H7 (cell line): ENCODE measurements around the gene MEPCE. TPM values are rescaled to one million over a fixed set of nuclear protein-coding genes. Genes with fewer than 3 reads are reported as not detected.
A peak's percentile ranks its signal among the peaks of the same experiment; 100 is the strongest.

Experiments
- DNase-seq: peaks from one replicate; pipeline ENCODE4 v3.0.0; 2012
- H3K27me3 ChIP-seq: 2 replicates; pipeline ENCODE4 v1.6.0; 2011; ENCODE audit warnings: mild to moderate bottlenecking, low read length; ENCODE audit not compliant: control insufficient read depth, insufficient read depth
- H3K36me3 ChIP-seq: replicated peaks from 2 replicates; pipeline ENCODE4 v1.5.1; 2011; ENCODE audit warnings: low read length; ENCODE audit not compliant: control insufficient read depth, insufficient read depth
- H3K4me3 ChIP-seq: 2 replicates; pipeline ENCODE4 v1.5.1; 2011; ENCODE audit warnings: low read depth, mild to moderate bottlenecking, control low read depth, low read length, moderate library complexity; ENCODE audit not compliant: insufficient read depth
- total RNA-seq: library from RNA; depleted of rRNA; stranded (reverse); fragments of >200 nt; shearing (Covaris generic); gene quantifications from 2 replicates; pipeline ENCODE4 v1.2.3, GENCODE V29; 2014

The MEPCE gene
- total RNA-seq, 1 experiment from 2014 or later = 47.1 TPM

DNA sequence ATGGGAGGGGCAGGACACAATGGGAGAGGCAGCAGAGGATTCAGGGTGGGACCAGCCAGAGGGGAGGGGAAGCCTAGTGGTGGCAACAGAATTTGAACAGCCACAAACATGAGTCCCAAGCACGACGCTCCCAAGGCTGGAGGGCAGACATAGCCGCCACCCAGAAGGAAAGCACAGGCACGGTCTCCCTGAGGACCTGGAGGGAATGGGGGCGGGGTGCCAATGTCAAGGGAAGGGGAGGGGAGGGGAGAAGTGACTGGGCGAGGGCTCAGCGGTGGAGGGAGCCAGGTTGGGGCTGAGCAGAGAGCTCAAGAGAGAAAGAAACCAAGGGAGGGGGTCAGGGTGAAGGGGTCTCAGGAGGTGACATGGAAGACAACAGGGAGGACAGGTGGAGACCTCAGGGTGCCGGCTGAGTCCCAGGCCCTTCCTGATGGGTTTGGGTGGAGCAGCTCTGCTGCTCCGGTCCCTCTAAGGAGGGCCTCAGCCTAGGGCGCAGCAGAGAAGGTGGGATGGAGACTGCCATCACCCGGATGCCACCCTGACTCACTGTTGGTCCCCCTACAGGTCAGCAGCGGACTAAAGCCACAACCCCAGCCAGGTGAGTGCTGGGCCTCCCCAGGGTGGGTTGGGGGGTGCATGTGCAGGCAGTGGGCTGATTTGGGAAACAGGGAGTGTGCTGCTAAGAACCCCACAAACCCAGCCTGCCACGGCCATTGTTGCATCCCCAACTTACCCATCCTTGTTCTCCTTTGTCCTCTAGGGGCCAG, 32.1 kb upstream of the MEPCE start:
- Histone ChIP-seq H3K36me3 (no peaks in the 10 kb centered on the region), H3K4me3 (no peak overlapping the region)
- peak; percentile 54 for DNase-seq

DNA sequence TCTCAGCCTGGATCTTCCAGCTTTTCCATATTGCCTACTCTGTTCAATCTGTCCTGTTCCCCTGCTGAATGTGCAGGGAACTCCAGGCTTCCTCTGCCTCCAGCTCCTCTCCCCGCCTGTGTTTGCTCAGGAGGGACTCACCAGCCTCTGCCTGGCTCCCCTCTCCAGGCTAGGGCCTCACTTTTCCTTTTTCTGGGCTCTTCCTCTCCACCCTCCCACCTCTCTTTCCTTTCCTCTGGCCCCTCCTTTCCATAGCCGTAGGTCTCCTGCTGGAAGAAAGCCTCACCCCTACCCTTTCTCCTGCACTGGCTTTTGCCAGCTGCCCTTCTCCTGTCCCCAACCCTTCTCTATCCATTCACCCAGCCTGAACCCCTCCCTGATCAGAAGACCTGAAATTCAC, 31.4 kb upstream of the MEPCE start:
- Histone ChIP-seq H3K4me3 (no peak overlapping the region), H3K27me3 (no peaks in the 10 kb centered on the region; the same call in 1 of the 2 replicates), H3K36me3 (no peaks in the 10 kb centered on the region)
- no peak for DNase-seq

More for the DNA sequence above, 32.1 kb upstream of the MEPCE start:
- no peaks in the 10 kb centered on the region; the same call in 1 of the 2 replicates for H3K27me3 ChIP-seq

DNA sequence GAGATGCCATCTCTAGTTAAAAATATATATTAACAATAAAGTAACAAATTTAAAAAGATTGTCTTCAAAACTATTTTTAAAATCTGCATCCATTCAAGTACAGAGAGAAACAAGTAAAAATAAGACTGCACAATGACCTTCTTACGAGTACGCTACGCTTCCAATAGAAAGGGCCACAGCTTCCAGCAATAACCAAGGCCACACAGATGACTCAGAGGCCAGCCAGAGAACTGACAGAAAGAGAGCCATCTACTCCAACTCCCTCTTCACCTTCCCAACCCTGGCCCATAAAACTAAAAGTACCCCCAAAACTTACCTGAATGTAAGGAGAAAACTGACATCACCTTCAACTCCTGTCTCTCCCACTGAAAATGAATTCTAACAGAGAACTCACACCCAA, 29.6 kb upstream of the MEPCE start:
- DNase-seq = no peak
- Histone ChIP-seq H3K27me3 (no peaks in the 10 kb centered on the region; the same call in 1 of the 2 replicates), H3K4me3 (no peak overlapping the region)

DNA sequence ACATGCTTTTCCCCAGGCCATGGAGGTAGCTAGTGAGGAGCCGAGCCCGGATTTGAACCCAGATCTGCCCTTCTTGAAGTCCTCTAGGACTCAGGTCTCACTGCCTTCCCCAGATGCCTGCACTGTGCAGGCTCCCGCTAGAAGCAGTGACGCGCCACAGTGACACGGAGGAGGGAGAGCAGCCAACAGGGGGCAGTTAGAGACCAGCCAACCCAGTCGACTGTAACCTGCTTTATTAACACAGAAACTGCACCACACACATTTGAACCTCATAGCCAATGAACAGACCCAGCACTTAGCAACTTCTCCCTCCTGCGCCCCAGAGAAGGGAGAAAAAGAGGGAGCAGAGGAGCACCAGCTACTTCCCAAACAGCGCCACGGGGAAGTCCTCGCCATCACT, 29.0 kb upstream of the MEPCE start:
- no peak overlapping the region for H3K4me3 ChIP-seq
- peak; percentile 66 for DNase-seq
- no peaks in the 10 kb centered on the region; the same call in 1 of the 2 replicates for H3K27me3 ChIP-seq
- H3K36me3 ChIP-seq = no peaks in the 10 kb centered on the region

More for the DNA sequence above, 29.6 kb upstream of the MEPCE start:
- H3K36me3 ChIP-seq = no peaks in the 10 kb centered on the region

DNA sequence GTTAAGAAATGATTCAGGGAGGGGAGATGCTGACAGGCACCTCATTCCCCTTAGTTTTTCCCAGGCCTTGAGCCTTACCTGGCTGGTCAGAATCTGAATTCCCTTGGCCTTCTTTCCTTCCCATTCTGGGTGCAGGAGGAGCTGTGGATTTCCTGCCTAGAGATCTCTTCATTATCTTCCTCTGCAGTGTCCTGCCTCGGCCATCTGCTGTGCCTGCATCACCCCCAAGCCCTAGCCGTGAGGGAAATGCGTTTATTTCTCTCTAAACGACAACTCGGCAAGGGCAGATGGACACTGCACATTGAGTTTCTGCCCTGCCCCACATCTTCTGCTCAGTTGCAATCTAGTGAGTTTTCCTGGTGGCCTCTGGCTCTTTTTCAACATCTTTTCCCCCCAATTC, 27.8 kb upstream of the MEPCE start:
- Histone ChIP-seq H3K36me3 (no peaks in the 10 kb centered on the region), H3K4me3 (no peak overlapping the region), H3K27me3 (no peaks in the 10 kb centered on the region; the same call in 1 of the 2 replicates)
- DNase-seq = no peak

DNA sequence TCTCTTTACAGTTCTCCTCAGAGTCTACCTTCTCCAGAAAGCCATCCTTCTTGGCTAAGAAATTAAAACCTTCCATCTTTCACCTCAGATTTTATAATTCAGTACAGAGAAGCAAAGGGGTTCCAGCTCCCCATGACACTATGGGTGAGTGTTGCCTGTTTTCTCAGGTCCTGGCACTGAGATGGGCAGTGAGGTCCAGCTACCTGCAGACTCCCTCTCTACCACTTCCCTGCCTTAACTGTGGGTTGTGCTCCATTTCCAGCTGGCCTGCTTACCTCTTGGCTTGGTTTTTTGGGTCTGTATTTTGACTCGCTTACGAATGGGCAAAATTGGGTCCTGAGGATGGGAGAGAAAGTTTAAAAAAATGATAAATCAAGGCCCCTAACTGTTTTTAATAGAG, 27.4 kb upstream of the MEPCE start:
- Histone ChIP-seq H3K36me3 (no peaks in the 10 kb centered on the region), H3K27me3 (no peaks in the 10 kb centered on the region; the same call in 1 of the 2 replicates), H3K4me3 (no peak overlapping the region)
- no peak for DNase-seq

DNA sequence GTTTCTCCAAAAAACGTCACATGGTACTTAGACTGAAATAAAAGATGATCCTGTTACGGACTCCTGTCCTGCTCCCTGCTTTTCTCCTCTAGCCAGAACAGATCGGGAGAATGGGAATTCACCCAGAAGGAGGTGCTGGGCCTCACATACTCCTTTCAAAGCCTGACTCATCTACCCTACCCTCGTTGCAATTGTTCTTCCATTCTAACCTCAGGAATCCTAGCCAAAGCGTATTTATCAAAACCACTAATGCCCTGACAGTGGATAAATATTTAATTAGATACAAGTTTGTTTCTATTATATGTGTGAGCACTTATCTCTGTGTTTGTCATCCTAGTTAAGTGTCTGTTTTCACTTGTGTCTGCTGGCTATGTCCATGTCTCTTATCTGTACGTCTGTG, 22.9 kb upstream of the MEPCE start:
- no peaks in the 10 kb centered on the region for H3K36me3 ChIP-seq
- H3K4me3 ChIP-seq = no peak overlapping the region
- no peak for DNase-seq
- peaks cover 2% of the 10 kb centered on the region; the same call in 1 of the 2 replicates for H3K27me3 ChIP-seq

DNA sequence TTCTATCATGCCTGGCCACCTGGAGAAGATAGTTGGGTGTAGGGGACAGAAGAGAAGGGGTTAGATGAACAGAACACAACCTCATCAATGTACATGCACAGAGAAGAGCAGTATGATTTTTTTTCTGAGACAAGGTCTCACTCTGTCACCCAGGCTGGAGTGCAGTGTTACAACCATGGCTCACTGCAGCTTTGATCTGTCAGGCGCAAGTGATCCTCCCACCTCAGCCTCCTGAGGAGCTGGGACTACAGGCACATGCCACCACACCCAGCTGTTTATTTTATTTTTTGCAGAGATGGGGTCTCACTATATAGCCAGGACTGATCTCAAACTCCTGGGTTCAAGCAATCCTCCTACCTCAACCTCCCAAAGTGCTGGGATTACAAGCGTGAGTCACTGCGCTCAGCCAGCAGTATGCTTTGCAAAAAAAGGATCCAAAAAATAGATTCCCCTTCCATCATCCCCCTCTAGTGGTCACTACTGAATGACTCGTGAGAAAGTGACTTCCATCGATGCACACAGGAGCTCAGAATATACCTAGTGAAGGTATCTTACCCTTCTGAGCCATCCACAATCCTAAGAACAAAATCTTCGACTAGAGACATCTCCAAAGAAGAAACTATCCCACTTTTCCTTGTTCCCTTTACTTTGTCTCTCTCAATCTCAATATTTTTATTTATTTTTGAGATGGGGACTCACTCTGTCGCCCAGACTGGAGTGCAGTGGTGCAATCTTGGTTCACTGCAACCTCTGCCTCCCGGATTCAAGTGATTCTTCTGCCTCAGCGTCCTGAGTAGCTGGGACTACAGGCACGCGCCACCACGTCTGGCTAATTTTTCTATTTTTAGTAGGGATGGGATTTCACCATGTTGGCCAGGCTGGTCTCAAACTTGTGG, 22.1 kb upstream of the MEPCE start:
- DNase-seq = peak; percentile 64
- H3K4me3 ChIP-seq = no peak overlapping the region
- peaks cover 2% of the 10 kb centered on the region; the same call in 1 of the 2 replicates for H3K27me3 ChIP-seq
- H3K36me3 ChIP-seq = no peaks in the 10 kb centered on the region

DNA sequence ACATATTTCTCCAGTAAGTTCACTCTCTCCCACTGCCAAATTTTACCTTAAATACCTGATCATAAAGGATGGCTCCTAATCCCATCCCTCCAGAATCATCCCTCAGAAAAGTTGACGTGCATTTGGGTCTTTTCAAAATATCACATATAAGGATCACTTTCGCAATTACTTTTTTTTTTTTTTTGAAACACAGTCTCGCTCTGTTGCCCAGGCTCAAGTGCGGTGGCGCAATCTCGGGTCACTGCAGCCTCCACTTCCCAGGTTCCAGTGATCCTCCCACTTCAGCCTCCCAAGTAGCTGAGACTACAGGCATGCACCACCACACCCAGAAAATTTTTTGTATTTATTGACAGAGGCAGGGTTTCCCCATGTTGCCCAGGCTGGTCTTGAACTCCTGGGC, 18.5 kb upstream of the MEPCE start:
- peaks cover 2% of the 10 kb centered on the region; the same call in 1 of the 2 replicates for H3K27me3 ChIP-seq
- H3K36me3 ChIP-seq = no peaks in the 10 kb centered on the region
- H3K4me3 ChIP-seq = no peak overlapping the region
- DNase-seq = no peak

DNA sequence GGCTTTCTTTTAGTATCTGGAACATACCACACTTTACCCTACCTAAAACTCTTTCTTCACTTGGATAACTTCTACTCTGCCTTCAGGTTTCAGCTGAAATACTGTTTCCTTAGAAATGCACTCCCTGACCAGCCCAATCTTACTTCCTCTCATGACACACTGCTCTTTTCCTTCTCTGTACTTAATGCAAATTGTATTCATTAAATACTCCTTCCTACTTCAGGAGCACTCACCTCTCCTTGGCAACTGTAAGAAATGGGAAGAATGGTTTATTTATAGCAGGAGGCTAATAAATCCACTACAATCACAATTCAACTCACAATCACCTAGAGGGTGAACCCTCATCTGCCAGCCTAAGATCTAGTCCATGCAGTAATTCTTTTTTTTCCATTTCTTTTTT, 16.3 kb upstream of the MEPCE start:
- DNase-seq = no peak
- H3K27me3 ChIP-seq = peaks cover 2% of the 10 kb centered on the region; the same call in 1 of the 2 replicates
- H3K36me3 ChIP-seq = no peaks in the 10 kb centered on the region
- no peak overlapping the region for H3K4me3 ChIP-seq

DNA sequence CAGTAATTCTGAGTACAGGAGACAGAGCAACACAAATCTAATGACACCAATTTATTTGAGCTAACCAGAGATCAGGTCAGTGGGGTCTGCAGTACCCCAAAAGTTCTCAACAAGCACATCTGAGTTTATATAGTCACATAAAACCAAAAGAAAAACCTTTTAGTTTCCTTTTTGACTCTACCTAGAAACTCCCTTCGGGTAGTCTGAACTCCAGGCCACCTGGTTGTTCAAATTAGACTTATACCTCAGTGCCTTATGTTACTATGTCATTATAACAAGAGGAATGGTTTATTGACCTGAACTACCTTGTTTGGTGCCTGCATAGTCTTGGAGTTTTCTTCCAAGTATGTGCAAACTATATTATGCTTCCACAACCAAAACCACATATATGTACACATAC, 15.7 kb upstream of the MEPCE start:
- DNase-seq = no peak
- H3K4me3 ChIP-seq = no peak overlapping the region
- peaks cover 2% of the 10 kb centered on the region; the same call in 1 of the 2 replicates for H3K27me3 ChIP-seq
- no peaks in the 10 kb centered on the region for H3K36me3 ChIP-seq

DNA sequence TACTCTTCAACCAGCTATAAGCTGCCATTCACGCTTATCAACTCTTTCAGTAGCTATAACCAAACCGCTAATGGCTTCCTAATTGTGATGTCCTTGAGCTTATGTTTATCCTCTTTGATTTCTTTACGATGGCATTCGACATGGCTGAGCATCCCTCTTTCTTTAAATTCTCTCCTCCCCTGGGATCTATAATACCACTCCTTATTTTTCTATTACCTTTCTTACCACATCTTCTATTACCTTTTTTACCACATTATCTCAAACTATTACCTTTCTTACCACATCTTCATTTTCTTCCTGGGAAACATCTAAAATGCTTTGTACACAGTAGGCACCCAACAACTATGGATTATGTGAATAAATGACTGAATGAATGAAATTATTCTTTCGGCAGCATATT, 14.2 kb upstream of the MEPCE start:
- Histone ChIP-seq H3K27me3 (no peaks in the 10 kb centered on the region), H3K36me3 (no peaks in the 10 kb centered on the region)
- no peak for DNase-seq

DNA sequence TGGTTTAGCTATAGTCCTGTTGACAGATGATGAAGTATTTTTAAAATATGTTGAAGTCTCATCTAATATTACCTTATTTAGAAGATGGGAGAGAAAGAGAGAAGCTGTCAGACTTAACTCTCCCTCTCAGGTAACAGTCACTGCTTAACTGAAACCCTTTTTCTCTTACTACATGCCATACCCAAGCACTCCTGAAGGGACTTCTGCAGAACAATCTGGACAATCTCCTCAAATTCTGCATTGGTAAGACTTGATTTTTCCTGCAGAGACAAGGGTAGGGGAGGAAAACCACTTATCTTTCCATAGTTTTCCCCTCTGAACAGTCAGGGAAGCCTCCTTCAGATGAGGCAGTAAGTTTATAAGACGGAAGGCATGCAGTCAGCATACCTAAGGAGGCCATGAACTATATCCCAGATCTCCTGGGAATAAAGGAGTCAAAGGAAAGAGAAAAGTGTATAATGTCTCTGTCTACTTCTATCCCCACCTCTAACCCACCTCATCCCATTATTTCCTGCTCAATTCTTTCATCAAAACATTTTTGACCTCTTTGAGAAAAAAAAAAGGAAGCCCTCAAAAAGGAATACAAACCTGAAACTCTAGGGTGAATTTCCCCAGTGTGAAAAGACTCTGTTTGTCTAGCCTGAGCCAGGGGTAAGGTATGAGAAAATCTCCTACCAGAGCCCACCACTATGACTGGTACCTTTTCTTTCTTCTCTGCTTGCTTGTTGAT, 10.5 kb upstream of the MEPCE start:
- no peak for DNase-seq
- Histone ChIP-seq H3K4me3 (no peak overlapping the region), H3K36me3 (no peaks in the 10 kb centered on the region), H3K27me3 (no peaks in the 10 kb centered on the region)

More for the DNA sequence above, 14.2 kb upstream of the MEPCE start:
- no peak overlapping the region for H3K4me3 ChIP-seq

DNA sequence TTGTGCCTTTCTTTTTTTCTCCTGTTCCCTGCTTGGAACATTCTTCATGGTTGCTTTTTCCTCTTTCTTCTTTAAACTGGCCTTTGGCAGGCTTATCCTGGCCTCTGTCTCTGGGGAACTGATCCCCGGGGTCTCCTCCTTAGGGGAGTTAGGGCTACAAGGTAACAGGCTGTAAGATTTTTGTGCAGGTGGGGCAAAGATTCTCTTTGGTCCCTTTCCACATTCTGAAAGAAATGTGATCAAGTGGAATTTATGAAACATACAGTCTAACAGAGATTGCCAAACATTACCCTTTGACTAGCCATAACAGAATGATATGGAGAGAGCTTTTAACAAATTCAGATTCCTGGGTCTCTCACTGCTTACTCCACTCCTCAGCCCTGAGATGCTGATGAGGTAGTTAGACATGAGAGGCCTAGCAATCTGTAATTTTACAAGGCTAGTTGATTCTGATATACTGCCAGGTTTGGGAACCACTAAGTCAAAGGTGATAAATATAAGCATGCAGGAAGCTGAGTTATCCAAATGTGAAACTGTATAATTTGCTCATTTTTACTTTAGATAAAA, 9.9 kb upstream of the MEPCE start:
- Histone ChIP-seq H3K4me3 (no peak overlapping the region), H3K36me3 (no peaks in the 10 kb centered on the region), H3K27me3 (no peaks in the 10 kb centered on the region)
- no peak for DNase-seq
